MM.1S (cell line): Measurements from ENCODE around the gene TAS2R4.
A peak's percentile ranks its signal among the peaks of the same experiment; 100 is the strongest.

Experiments
- DNase-seq: peaks from one replicate; pipeline ENCODE4 v3.0.0-alpha.2; 2015
- H2AFZ ChIP-seq: fragments of 300-600 bp; sonication (generic); 2 replicates; pipeline ENCODE4 v1.6.0; 2016; ENCODE audit warnings: antibody characterized with exemption, low read length
- H3F3A ChIP-seq: fragments of 300-600 bp; sonication (generic); 2 replicates; pipeline ENCODE4 v1.6.1; 2016; ENCODE audit warnings: mild to moderate bottlenecking, antibody characterized with exemption, low read length, moderate library complexity, mixed read lengths; ENCODE audit not compliant: insufficient read depth
- H3K27ac ChIP-seq: fragments of 300-600 bp; sonication (generic); 2 replicates; pipeline ENCODE4 v1.5.1; 2016; ENCODE audit warnings: mild to moderate bottlenecking, low read length
- H3K27me3 ChIP-seq: fragments of 300-600 bp; sonication (generic); replicated peaks from 2 replicates; pipeline ENCODE4 v1.6.0; 2016; ENCODE audit warnings: low read length; ENCODE audit not compliant: insufficient read depth
- H3K36me3 ChIP-seq: fragments of 300-600 bp; sonication (generic); replicated peaks from 2 replicates; pipeline ENCODE4 v1.6.1; 2016; ENCODE audit warnings: mild to moderate bottlenecking, low read length, mixed read lengths; ENCODE audit not compliant: insufficient read depth
- H3K4me1 ChIP-seq: fragments of 300-600 bp; sonication (generic); 2 replicates; pipeline ENCODE4 v1.6.1; 2016; ENCODE audit warnings: low read length, mixed read lengths
- H3K4me2 ChIP-seq: fragments of 300-600 bp; sonication (generic); 2 replicates; pipeline ENCODE4 v1.6.0; 2016; ENCODE audit warnings: low read depth, low read length
- H3K4me3 ChIP-seq: fragments of 300-600 bp; sonication (generic); 2 replicates; pipeline ENCODE4 v1.5.1; 2016; ENCODE audit warnings: low read length, mixed read lengths
- H3K79me2 ChIP-seq: fragments of 300-600 bp; sonication (generic); 2 replicates; pipeline ENCODE4 v1.6.1; 2016; ENCODE audit warnings: mixed run types, low read length, mixed read lengths
- H3K9ac ChIP-seq: fragments of 300-600 bp; sonication (generic); 2 replicates; pipeline ENCODE4 v1.6.1; 2016; ENCODE audit warnings: low read length, mixed read lengths
- H3K9me2 ChIP-seq: fragments of 300-600 bp; sonication (generic); replicated peaks from 2 replicates; pipeline ENCODE4 v1.6.1; 2016; ENCODE audit warnings: mild to moderate bottlenecking, low read length, mixed read lengths; ENCODE audit not compliant: insufficient read depth
- H3K9me3 ChIP-seq: fragments of 300-600 bp; sonication (generic); replicated peaks from 2 replicates; pipeline ENCODE4 v1.6.1; 2016; ENCODE audit warnings: mild to moderate bottlenecking, low read length, mixed read lengths; ENCODE audit not compliant: insufficient read depth
- H4K20me1 ChIP-seq: fragments of 300-600 bp; sonication (generic); 2 replicates; pipeline ENCODE4 v1.6.1; 2016; ENCODE audit warnings: mild to moderate bottlenecking, low read length, moderate library complexity, mixed read lengths; ENCODE audit not compliant: insufficient read depth
- CTCF ChIP-seq: fragments of 300-600 bp; sonication (generic); IDR thresholded peaks from 2 replicates; pipeline ENCODE4 v1.5.1; 2016; ENCODE audit warnings: antibody characterized with exemption, low read length, mixed read lengths
- EZH2 ChIP-seq: fragments of 300-600 bp; sonication (generic); optimal IDR thresholded peaks from 2 replicates; pipeline ENCODE3; 2017; ENCODE audit warnings: low read depth, mild to moderate bottlenecking, antibody characterized with exemption, low read length, mixed read lengths
- EZH2phosphoT487 ChIP-seq: fragments of 300-600 bp; sonication (generic); IDR thresholded peaks from 2 replicates; pipeline ENCODE4 v1.6.1; 2018; ENCODE audit warnings: antibody characterized with exemption, low read length

TAS2R4 gene

GRCh38 chr7:141776374-141776773 is at the start of gene TAS2R4:
TAS2R4 (plus strand) TSS chr7:141776674; CDS start chr7:141778489, 1,815 bp downstream.
- no peak within 1 kb of the TSS for H2AFZ ChIP-seq
- no peaks in the 10 kb centered on the region for H3K79me2 ChIP-seq
- H3K27ac ChIP-seq = no peak within 1 kb of the TSS
- peak; percentile 2 for DNase-seq
- H4K20me1 ChIP-seq = no peaks in the 10 kb centered on the region
- no peaks in the 10 kb centered on the region for H3K27me3 ChIP-seq
- no peaks in the 10 kb centered on the region for H3F3A ChIP-seq
- H3K4me2 ChIP-seq = no peak within 1 kb of the TSS
- H3K9me3 ChIP-seq = no peaks in the 10 kb centered on the region
- H3K9ac ChIP-seq = no peak within 1 kb of the TSS
- no peak within 1 kb of the TSS for H3K4me3 ChIP-seq
- no peak for TF ChIP-seq EZH2
- TF ChIP-seq CTCF = no peak
- TF ChIP-seq EZH2phosphoT487 = no peak
- no peaks in the 10 kb centered on the region for H3K9me2 ChIP-seq
- no peaks in the 10 kb centered on the region for H3K4me1 ChIP-seq
- 0 out of 2 replicates have a peak, but pooled peaks cover 4% of the 10 kb centered on the region for H3K36me3 ChIP-seq

GRCh38 chr7:141729020-141729419 is 47.5 kb upstream of the TAS2R4 start:
- Histone ChIP-seq H3K4me2 (no peak overlapping the region), H3K4me1 (no peaks in the 10 kb centered on the region), H3K27me3 (no peaks in the 10 kb centered on the region), H4K20me1 (no peaks in the 10 kb centered on the region), H3F3A (no peaks in the 10 kb centered on the region), H3K36me3 (no peaks in the 10 kb centered on the region), H3K27ac (no peak overlapping the region), H3K9me3 (no peaks in the 10 kb centered on the region), H3K79me2 (no peaks in the 10 kb centered on the region), H3K4me3 (no peak overlapping the region), H3K9me2 (no peaks in the 10 kb centered on the region), H2AFZ (no peak overlapping the region), H3K9ac (no peak overlapping the region)
- DNase-seq = no peak
- TF ChIP-seq EZH2phosphoT487 = no peak
- no peak for TF ChIP-seq EZH2
- no peak for TF ChIP-seq CTCF

GRCh38 chr7:141731476-141732149 is 44.9 kb upstream of the TAS2R4 start:
- Histone ChIP-seq H2AFZ (no peak overlapping the region), H3K36me3 (no peaks in the 10 kb centered on the region), H3K4me3 (no peak overlapping the region), H3K27ac (no peak overlapping the region), H3K9me2 (no peaks in the 10 kb centered on the region), H3K79me2 (no peaks in the 10 kb centered on the region), H3K9ac (no peak overlapping the region), H3K4me2 (no peak overlapping the region), H3F3A (no peaks in the 10 kb centered on the region), H3K4me1 (no peaks in the 10 kb centered on the region), H3K27me3 (no peaks in the 10 kb centered on the region), H4K20me1 (no peaks in the 10 kb centered on the region), H3K9me3 (no peaks in the 10 kb centered on the region)
- no peak for DNase-seq
- TF ChIP-seq EZH2 (no peak), CTCF (no peak), EZH2phosphoT487 (no peak)
